Superior temporal gyrus (tissue), 1 donor: ENCODE measurements around the gene PAPSS1.
"Not testable (repeated sequence)": the region's sequence is repeated elsewhere in the genome, so short reads cannot be mapped to it uniquely, and the experiment has no call there.

Experiments
- DNase-seq: peaks from one replicate; pipeline ENCODE4 v3.0.0-alpha.2; 2016; ENCODE audit errors: extremely low spot score

Gene PAPSS1

GRCh38 chr4:107719922-107720722 lies at the start of gene PAPSS1:
TSS of gene PAPSS1 (minus strand) at chr4:107720234. CDS start at chr4:107720179, 55 bp downstream.
- DNase-seq = peak; percentile 97

GRCh38 chr4:107760281-107760947 lies 40.4 kb upstream of the PAPSS1 start:
- DNase-seq = no peak

DNA sequence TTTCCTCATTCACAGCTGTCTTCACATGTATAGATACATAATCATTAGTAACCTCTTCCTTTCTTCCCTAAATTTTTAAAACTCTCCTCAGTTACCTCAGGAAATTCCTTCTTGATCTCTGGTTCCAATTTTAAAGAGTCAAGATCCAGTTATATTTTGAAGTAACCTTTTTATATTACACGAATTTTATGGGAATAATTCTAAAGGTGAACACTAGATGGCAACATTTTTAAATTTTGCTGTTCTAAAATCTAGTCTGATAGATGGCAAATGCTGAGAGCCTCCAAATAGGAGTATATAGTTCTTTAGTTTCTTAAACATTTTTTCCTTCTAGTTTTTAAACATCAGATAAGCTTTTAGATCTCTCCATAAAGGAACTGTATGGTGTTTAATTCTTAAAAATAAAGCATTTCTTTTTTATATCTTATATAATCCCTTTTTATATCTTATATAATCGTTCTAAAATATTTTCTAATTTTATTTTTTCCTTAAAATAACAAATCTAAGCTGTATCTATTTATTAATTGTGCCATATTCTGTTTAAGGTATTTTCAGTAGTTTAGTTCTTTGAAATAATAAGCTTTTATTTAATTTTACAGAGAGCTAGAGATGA lies 37.9 kb upstream of the PAPSS1 start:
- DNase-seq = peak; percentile 83

- DNase-seq = no peak
These were observed 37.2 kb upstream of the PAPSS1 start for GRCh38 chr4:107757283-107757682.

- no peak for DNase-seq
These were observed 35.9 kb upstream of the PAPSS1 start for GRCh38 chr4:107755841-107756356.

- DNase-seq = no peak
These were observed 31.6 kb upstream of the PAPSS1 start for GRCh38 chr4:107751670-107752069.

DNA sequence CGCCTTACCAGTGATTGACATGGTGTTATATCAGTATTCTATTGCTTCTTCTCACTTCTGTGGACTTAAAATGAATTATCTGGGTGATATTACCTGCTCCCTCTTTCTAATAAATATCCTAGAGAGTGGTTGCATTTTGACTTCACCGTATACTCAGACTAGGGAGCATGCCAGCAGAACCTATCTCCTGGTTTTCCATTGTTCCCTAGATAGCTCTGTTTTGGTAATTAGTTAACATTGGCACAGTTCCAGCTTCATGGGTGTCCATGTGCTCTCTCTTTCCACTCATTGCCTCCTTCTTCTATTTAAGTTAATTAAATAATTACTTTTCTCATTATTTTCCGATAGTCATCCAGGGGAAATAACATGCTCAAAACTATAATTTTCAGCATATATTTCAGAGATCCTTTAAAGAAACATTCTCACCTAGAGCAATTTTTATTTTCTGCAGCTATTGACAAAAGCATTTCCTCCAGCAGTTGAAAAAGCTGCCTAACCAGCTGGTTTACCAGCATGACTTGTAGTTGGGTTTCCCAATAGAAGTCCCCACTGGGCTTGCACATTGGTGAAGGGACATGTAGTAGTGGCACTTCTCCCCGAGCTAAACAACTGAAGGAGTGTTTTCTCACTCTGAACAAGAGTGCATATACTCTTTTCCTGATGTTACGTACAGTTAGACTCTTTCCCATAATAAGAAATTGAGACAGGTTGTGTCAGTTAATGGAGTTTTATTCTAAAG lies 27.9 kb upstream of the PAPSS1 start:
- DNase-seq = no peak

GRCh38 chr4:107746161-107746560 lies 26.1 kb upstream of the PAPSS1 start:
- DNase-seq = no peak

- no peak for DNase-seq
These were observed 24.5 kb upstream of the PAPSS1 start for GRCh38 chr4:107744532-107744931.

DNA sequence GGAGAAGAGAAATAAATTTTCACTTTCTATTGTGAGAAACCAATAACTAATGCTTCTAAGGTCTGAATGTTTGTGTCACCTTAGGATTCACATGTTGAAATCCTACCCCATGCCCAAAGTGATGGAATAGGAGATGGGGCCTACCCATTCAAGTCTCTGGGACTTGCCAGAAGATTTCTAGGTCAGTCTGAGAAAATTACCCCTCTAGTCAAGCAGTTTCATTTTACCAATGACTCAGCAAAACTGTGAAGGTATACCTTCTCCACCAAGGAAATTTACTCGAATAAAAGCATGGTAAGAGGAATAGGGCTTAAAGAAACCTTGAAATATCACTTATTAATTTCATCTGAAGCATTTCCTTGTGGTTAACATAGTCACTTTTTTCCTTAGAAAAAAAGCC lies 23.5 kb upstream of the PAPSS1 start:
- no peak for DNase-seq

- DNase-seq = no peak
These were observed 22.8 kb upstream of the PAPSS1 start for GRCh38 chr4:107742791-107743190.

GRCh38 chr4:107742196-107742595 lies 22.2 kb upstream of the PAPSS1 start:
- DNase-seq = no peak

DNA sequence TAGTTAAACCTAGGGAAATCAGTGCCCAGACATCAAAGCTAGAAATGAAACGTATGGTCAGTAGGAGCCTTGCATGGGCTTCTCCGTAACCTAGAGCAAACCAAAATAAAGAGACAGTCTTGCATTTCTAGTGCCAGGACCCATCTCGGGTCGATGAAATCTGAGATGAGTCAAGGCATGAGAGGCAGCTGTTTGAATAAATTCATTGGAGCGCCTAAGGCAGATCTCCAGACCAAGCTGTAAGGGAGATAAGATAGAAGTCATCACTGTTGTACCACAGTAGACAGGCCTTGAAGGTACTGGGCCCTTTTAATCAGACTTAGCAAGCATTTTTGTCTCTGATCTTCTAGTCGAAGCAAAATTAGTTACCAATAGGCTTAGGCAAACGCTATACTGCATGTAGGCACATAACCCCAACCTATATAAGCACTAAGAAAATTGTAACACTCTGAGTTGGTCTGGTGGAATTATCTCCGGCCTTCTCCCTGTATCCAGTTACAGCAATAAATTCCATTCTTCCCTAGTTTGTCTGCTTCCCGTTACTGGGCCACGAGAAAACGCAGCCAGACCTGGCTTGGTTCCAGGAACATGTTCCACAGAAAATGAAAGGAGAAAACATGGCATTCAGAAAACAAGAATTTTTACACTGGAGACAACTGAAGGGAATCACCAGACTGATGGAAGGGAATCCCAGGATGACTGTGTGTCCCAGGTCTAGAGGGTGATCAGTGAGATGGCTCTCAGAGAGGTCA lies 21.1 kb upstream of the PAPSS1 start:
- no peak for DNase-seq

DNA sequence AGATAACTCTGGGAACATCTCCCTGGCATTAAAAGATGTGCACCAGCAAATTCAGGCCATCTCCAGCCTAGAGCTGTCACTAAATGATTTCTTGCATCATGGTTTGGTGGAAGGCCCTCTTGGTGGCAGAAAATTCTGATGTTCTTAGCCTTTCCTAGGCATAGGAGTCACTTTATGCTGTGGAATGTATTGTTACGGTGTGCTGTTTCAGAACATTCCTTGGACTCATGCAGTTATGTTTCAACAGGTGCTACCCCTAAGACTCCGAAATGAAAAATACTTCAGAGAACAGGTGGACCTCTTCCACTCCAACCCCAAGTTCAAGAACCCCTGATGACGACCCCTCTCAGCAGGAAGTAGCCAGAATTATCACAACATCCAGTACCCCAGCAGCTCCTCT lies 20.3 kb upstream of the PAPSS1 start:
- DNase-seq = peak; percentile 35

DNA sequence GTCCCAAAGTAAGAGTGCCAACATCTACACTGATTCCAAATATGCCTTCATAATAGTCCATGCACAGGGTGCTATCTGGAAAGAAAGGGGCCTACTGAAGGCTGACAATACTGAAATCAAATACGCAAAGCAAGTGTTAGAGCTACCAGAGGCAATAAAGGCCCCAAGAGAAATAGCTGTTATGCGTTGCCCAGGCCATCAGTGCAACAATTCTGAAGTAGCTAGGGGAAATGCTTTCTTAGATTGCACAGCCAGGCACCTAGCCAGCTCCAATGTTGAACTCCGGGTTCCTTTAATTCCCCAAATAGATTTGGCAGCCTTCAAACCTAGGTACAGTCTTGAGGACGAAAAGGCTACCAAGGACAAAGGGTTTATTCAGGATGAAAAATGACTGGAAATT lies 17.4 kb upstream of the PAPSS1 start:
- DNase-seq = no peak

DNA sequence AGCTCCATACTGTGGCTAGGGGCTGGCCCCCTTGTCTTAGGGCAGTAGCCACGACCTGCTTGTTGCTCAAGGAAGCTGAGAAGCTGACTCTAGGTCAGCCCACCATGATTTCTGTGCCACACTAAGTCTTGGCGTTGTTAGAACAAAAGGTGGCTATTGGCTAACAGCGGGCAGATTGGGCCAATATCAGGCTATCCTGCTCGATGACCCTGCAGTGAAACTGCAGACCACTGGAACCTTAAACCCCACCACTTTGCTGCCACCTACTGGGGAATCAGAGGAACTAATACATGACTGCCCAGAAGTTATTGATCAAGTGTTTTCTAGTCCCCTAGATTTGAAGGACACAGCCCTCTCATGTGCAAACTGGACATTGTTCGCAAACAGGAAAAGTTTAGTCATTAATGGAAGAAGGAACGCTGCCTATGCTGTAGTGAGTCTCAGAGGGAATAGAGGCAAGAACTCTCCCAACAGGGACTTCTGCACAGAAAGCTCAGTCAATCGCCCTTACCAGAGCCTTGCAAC lies 17.0 kb upstream of the PAPSS1 start:
- DNase-seq = peak; percentile 67

GRCh38 chr4:107736037-107736436 lies 16.0 kb upstream of the PAPSS1 start:
- DNase-seq = no peak

GRCh38 chr4:107734120-107734519 lies 14.1 kb upstream of the PAPSS1 start:
- DNase-seq = no peak

DNA sequence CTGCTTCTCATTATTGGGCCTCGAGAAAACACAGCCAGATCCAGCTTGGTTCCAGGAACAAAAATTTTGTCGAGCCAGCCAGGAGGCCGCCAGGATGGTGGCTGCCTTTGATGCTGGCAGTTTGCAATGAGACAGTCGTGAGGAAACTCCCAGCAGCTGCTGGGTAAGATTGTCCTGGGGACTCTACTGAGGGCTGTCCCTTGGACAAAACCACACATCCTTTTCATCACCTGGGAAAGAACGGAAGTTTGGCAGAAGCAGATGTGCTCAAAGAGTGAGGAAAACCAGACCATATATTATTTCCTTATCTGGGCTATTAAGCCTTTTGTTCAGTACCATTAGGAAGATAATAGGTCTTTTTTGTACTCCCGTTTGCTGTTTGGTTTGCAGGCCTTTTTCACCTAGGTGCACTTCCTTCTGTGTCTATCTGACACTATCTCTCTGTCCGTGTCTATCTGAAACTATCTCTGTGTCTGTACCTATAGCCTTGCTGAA lies 13.4 kb upstream of the PAPSS1 start:
- DNase-seq = no peak

DNA sequence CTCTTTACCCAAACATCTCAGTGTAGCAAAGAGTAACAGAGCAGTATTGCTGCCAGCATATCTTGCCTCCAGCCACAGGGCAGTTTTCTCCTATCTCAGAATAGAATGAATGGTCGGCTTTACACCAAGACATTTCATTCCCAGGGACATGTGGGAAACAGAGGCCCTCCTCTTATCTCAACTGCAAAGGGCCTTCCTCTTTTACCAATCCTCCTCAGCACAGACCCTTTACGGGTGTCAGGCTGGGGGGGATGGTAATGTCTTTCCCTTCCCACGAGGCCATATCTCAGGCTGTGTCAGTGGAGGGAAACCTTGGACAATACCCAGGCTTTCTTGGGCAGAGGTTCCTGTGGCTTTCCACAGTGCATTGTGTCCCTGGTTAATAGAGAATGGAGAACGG lies 9.0 kb upstream of the PAPSS1 start:
- DNase-seq = not testable (repeated sequence)
